A549 (cell line): ENCODE measurements around the gene ITGA2B. TPM values are rescaled to one million over a fixed set of nuclear protein-coding genes. Genes with fewer than 3 reads are reported as not detected.
A peak's percentile ranks its signal among the peaks of the same experiment; 100 is the strongest.

Experiments used
- ATAC-seq, 2 experiments: fragments of 200-7000 bp in 1 of 2; fragments of >200 bp in 1 of 2; cut with Nextera tagmentation in 1 of 2; cut with Tn5 transposase in 1 of 2; 3 replicates each; pipeline versions ENCODE4 v1.8.0 to v1.9.1; 2018 to 2020; ENCODE audit warnings: mild to moderate bottlenecking in 1 of 2, moderate library complexity in 1 of 2
- CTCF ChIA-PET: fragments of 300-600 bp; sonication (Branson Sonifier 250); formaldehyde crosslinking; extraction: SDS; loops from one replicate; lab custom pipeline; 2021; ENCODE audit warnings: antibody characterized with exemption, inconsistent platforms; lab: Yijun Ruan, JAX
- POLR2A ChIA-PET: fragments of 350-600 bp; formaldehyde crosslinking; extraction: SDS; loops from one replicate; lab custom pipeline; 2021; ENCODE audit warnings: antibody characterized with exemption, inconsistent platforms; lab: Yijun Ruan, JAX
- DNase-seq, 2 experiments: peaks; one replicate each; pipeline versions ENCODE4 v3.0.0 to v3.0.0-alpha.2; 2011 to 2016; ENCODE audit warnings: low read depth in 1 of 2, low spot score in 1 of 2
- FAIRE-seq: peaks from 2 replicates; lab custom pipeline; 2011; peaks lifted over from hg19 to GRCh38; lab: Jason Lieb, UNC
- H3K27ac ChIP-seq, 2 experiments: fragments of >200 bp; sonication (Bioruptor Twin); formaldehyde crosslinking; 3 replicates each; pipeline ENCODE4 v1.5.1; 2016 to 2017
- H3K4me1 ChIP-seq: fragments of >200 bp; sonication (Bioruptor Twin); formaldehyde crosslinking; 3 replicates; pipeline ENCODE4 v1.6.1; 2016
- H3K4me2 ChIP-seq: fragments of >200 bp; sonication (Bioruptor Twin); formaldehyde crosslinking; 3 replicates; pipeline ENCODE4 v1.6.1; 2016
- H3K4me3 ChIP-seq: fragments of >200 bp; sonication (Bioruptor Twin); formaldehyde crosslinking; 3 replicates; pipeline ENCODE4 v1.5.1; 2016
- H3K9me3 ChIP-seq: fragments of >200 bp; sonication (Bioruptor Twin); formaldehyde crosslinking; 3 replicates; pipeline ENCODE4 v1.6.1; 2016
- CEBPB ChIP-seq, 2 experiments: fragments of >200 bp in 1 of 2; sonication (Bioruptor Twin) in 1 of 2; formaldehyde crosslinking in 1 of 2; IDR thresholded peaks; 2 replicates each; pipeline ENCODE4 v1.6.1; 2012 to 2016
- CHD2 ChIP-seq: fragments of 150-350 bp; IDR thresholded peaks from 2 replicates; pipeline ENCODE4 v1.6.1; 2014; ENCODE audit warnings: low read length; ENCODE audit not compliant: partially characterized antibody
- FOSB ChIP-seq: fragments of 250-450 bp; sonication (Bioruptor Pico); IDR thresholded peaks from 2 replicates; pipeline ENCODE4 v1.5.0; 2020; ENCODE audit warnings: mild to moderate bottlenecking, moderate library complexity
- FOSL2 ChIP-seq, 2 experiments: fragments of 450-650 bp in 1 of 2; fragments of >200 bp in 1 of 2; sonication (Bioruptor Twin) in 1 of 2; formaldehyde crosslinking; IDR thresholded peaks; 2 replicates each; pipeline versions ENCODE4 v1.5.0 to v1.6.1; 2016 to 2020; ENCODE audit warnings: mild to moderate bottlenecking in 1 of 2, moderate library complexity in 1 of 2
- HOXB13 ChIP-seq: fragments of 250-450 bp; sonication (Bioruptor Pico); IDR thresholded peaks from 2 replicates; pipeline ENCODE4 v1.5.0; 2020; ENCODE audit warnings: low read depth, mild to moderate bottlenecking, moderate library complexity
- MAZ ChIP-seq: fragments of 150-350 bp; IDR thresholded peaks from 2 replicates; pipeline ENCODE4 v1.6.1; 2014; ENCODE audit warnings: antibody characterized with exemption, low read depth, low read length, borderline replicate concordance
- NPAS2 ChIP-seq: fragments of 250-450 bp; sonication (Bioruptor Pico); IDR thresholded peaks from 2 replicates; pipeline ENCODE4 v1.8.0; 2022; ENCODE audit warnings: mild to moderate bottlenecking, moderate library complexity, borderline replicate concordance
- RAD21 ChIP-seq, 2 experiments: fragments of >200 bp in 1 of 2; sonication (Bioruptor Twin) in 1 of 2; formaldehyde crosslinking in 1 of 2; IDR thresholded peaks in 1 of 2; conservative IDR thresholded peaks in 1 of 2; 2 replicates in 1 of 2; 3 replicates in 1 of 2; pipeline ENCODE4 v1.6.1; 2012 to 2018; ENCODE audit warnings: inconsistent platforms in 1 of 2
- SMC3 ChIP-seq: fragments of >200 bp; sonication (Bioruptor Twin); formaldehyde crosslinking; IDR thresholded peaks from 3 replicates; pipeline ENCODE4 v1.6.1; 2018; ENCODE audit warnings: inconsistent platforms
- SREBF2 ChIP-seq: fragments of 450-650 bp; IDR thresholded peaks from 2 replicates; pipeline ENCODE4 v1.6.1; 2014; ENCODE audit warnings: mild to moderate bottlenecking, moderate library complexity
- ZFP36 ChIP-seq: fragments of 450-650 bp; IDR thresholded peaks from 2 replicates; pipeline ENCODE4 v1.6.1; 2014; ENCODE audit warnings: borderline replicate concordance; ENCODE audit not compliant: partially characterized antibody
- ZSCAN20 ChIP-seq: fragments of 250-450 bp; sonication (Bioruptor Pico); IDR thresholded peaks from 2 replicates; pipeline ENCODE4 v1.8.0; 2022; ENCODE audit warnings: mild to moderate bottlenecking, moderate library complexity
- WGBS: methylation state at CpG from one replicate; pipeline ENCODE4 v1.1.6; 2017; ENCODE audit errors: missing lambda C conversion rate; 5-methylcytosine and 5-hydroxymethylcytosine counted together
- polyA plus RNA-seq, 4 experiments: library from polyadenylated mRNA; depleted of rRNA in 3 of 4; stranded (reverse); fragments of >200 nt; fragmentation: RNase III in 1 of 4; extraction: RNeasy Plus Mini Kit Qiagen cat#74134 plus additional on column Dnase treatment in 1 of 4; gene quantifications; 2 replicates in 3 of 4; 3 replicates in 1 of 4; pipeline ENCODE4 v1.2.3, GENCODE V29; 2011 to 2017
- TF ChIP-seq, protein P1 (sequence below): fragments of 150-350 bp; IDR thresholded peaks from 2 replicates; pipeline ENCODE4 v1.6.1; 2014; ENCODE audit warnings: low read depth, mild to moderate bottlenecking, low read length
- TF ChIP-seq, protein P2 (sequence below): fragments of >200 bp; sonication (Bioruptor Twin); formaldehyde crosslinking; IDR thresholded peaks from 3 replicates; pipeline ENCODE4 v1.5.1; 2016
- TF ChIP-seq, protein P3 (sequence below): IDR thresholded peaks from 2 replicates; pipeline ENCODE4 v1.6.1; 2012; ENCODE audit warnings: low read depth, borderline replicate concordance
- TF ChIP-seq, protein P4 (sequence below): fragments of 250-450 bp; sonication (Bioruptor Pico); IDR thresholded peaks from 2 replicates; pipeline ENCODE4 v1.5.0; 2020; ENCODE audit warnings: low read depth, mild to moderate bottlenecking, moderate library complexity

ITGA2B gene
- polyA plus RNA-seq, 2 of the 4 experiments (the other 2 are of a cell fraction) = 1.3 to 4.1 TPM

DNA sequence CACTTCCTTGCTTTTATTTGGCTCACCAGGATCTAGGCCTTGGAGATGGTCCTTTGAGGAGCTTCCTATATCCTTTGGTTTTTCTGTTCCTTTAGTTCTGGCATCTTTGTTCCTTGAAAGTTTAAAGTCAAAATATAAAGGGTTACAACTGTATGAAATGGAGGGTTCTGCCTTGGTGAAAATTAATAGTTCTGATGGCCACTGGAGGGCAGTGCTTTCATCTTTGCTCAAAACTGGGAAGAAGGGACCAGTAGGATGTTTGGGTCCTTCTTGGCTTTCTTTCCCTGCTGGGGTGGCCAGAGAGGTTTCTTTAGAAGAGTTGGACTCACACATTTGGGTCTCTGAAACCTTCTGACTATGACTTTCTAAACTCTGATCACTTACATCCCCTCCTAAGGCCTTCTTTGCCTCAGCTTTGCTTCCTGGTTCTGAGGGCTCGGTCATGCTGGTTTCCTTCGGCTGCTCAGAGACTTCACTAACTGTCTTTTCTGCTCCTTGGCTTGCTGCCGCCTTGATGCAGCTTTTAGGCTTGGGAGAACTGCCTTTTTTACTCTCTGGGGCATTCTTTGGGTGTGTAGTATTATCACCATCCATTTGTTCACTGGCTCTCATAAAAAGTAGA lies 10.9 kb upstream of the ITGA2B start:
- Histone ChIP-seq H3K4me2 (no peak overlapping the region), H3K4me1 (no peaks in the 10 kb centered on the region), H3K4me3 (no peak overlapping the region), H3K27ac (no peak overlapping the region), H3K9me3 (no peaks in the 10 kb centered on the region)
- ChIA-PET CTCF (interaction anchor here (0.6 to 7.4 kb wide), 51 partner anchors 8 to 559 kb away, joined by 3 to 62 read pairs (median 4); partner anchors contain the start of genes FAM171A2, GRN, ITGA2B and MEIOC), POLR2A (no interaction called here)
- WGBS = 91% methylated on average over 3 of the region's 3 CpGs
- no peak for TF ChIP-seq FOSB
- no peak for TF ChIP-seq ZFP36
- TF ChIP-seq, protein P1, sequence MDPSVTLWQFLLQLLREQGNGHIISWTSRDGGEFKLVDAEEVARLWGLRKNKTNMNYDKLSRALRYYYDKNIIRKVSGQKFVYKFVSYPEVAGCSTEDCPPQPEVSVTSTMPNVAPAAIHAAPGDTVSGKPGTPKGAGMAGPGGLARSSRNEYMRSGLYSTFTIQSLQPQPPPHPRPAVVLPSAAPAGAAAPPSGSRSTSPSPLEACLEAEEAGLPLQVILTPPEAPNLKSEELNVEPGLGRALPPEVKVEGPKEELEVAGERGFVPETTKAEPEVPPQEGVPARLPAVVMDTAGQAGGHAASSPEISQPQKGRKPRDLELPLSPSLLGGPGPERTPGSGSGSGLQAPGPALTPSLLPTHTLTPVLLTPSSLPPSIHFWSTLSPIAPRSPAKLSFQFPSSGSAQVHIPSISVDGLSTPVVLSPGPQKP = no peak
- peak; percentile 59 to 63 for TF ChIP-seq RAD21 (conservative IDR thresholded peaks at IDR 0.05 in 1 of 2, IDR thresholded peaks at IDR 0.05 in 1 of 2)
- TF ChIP-seq SMC3 = peak; percentile 70
- TF ChIP-seq HOXB13 = no peak
- TF ChIP-seq, protein P2, sequence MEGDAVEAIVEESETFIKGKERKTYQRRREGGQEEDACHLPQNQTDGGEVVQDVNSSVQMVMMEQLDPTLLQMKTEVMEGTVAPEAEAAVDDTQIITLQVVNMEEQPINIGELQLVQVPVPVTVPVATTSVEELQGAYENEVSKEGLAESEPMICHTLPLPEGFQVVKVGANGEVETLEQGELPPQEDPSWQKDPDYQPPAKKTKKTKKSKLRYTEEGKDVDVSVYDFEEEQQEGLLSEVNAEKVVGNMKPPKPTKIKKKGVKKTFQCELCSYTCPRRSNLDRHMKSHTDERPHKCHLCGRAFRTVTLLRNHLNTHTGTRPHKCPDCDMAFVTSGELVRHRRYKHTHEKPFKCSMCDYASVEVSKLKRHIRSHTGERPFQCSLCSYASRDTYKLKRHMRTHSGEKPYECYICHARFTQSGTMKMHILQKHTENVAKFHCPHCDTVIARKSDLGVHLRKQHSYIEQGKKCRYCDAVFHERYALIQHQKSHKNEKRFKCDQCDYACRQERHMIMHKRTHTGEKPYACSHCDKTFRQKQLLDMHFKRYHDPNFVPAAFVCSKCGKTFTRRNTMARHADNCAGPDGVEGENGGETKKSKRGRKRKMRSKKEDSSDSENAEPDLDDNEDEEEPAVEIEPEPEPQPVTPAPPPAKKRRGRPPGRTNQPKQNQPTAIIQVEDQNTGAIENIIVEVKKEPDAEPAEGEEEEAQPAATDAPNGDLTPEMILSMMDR = peak; percentile 75
- TF ChIP-seq, protein P3, sequence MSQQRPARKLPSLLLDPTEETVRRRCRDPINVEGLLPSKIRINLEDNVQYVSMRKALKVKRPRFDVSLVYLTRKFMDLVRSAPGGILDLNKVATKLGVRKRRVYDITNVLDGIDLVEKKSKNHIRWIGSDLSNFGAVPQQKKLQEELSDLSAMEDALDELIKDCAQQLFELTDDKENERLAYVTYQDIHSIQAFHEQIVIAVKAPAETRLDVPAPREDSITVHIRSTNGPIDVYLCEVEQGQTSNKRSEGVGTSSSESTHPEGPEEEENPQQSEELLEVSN = no peak
- DNase-seq (peak; percentile 48), ATAC-seq (peak; percentile 78 to 84; a peak in 5 of 6 replicates), FAIRE-seq (peak; percentile 13)

DNA sequence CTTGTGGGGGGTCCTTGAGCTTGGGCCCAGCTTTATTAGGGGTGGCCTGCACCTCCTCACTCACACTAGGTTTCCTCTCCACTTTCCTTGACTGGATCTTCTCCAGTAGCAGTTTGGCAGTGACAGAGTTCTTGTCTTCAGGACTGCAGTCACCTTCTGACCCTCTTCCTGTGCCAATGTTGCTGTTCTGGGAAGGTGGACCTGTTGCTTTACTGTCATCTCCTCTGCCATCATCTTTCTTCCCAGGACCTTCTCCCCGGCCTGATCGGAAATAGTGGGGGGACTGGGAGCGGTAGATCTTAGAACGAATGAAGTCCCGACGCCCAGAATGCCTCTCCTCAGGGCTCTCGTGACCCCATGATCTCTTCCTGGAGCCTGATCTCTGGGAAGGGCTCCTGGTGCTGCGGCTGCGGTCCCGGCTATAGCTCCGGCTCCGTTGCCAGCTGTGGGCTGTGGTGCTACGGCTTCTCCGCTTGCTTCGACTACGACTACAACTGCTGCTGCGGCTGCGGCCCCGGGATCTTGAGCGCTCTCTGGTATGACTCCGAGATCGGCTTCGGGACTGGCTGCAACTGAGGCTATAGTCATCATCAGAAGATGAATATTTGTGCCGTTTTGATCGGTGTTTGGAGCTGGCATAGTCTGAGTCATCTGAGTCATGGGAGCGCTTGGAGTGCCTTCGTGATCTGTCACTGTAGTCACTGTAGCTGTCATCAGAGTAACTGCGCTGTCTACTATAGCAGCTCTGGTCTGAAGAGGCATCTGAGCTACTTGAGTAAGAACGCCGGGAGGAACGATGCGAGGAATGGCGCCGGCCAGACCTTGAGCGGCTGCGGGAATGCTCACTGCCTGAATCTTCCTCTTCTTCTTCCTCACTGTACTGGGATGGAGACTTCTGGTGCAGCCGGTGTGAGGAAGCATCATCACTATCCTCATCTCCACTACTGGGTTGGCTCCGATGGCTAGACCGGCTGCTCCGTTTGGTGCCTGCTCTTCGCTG lies 9.5 kb upstream of the ITGA2B start:
- ChIA-PET POLR2A (interaction anchor here (0.6 kb wide), 1 partner anchor 12 kb away, joined by 8 read pairs; no protein-coding TSS in a partner anchor), CTCF (interaction anchor here (0.6 to 7.4 kb wide), 36 partner anchors 11 to 558 kb away, joined by 3 to 62 read pairs (median 4); partner anchors contain the start of genes FAM171A2 and ITGA2B)
- Histone ChIP-seq H3K9me3 (no peaks in the 10 kb centered on the region), H3K4me3 (no peak overlapping the region), H3K4me2 (no peak overlapping the region), H3K27ac (no peak overlapping the region), H3K4me1 (no peaks in the 10 kb centered on the region)
- FAIRE-seq = no peak
- TF ChIP-seq CEBPB (IDR thresholded peaks at IDR 0.05) = no peak
- TF ChIP-seq CHD2 = no peak
- TF ChIP-seq ZSCAN20 (CRISPR knock-in tag) = no peak
- TF ChIP-seq, protein P1 = no peak
- no peak for TF ChIP-seq SREBF2
- no peak for TF ChIP-seq NPAS2 (CRISPR knock-in tag)
- TF ChIP-seq, protein P4, sequence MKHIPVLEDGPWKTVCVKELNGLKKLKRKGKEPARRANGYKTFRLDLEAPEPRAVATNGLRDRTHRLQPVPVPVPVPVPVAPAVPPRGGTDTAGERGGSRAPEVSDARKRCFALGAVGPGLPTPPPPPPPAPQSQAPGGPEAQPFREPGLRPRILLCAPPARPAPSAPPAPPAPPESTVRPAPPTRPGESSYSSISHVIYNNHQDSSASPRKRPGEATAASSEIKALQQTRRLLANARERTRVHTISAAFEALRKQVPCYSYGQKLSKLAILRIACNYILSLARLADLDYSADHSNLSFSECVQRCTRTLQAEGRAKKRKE (CRISPR knock-in tag) = no peak
- no peak for TF ChIP-seq MAZ
- TF ChIP-seq FOSL2 (IDR thresholded peaks at IDR 0.05) = no peak
- no peak for TF ChIP-seq FOSL2 (CRISPR knock-in tag; IDR thresholded peaks at IDR 0.05)
- WGBS = 96% methylated on average over 41 of the region's 41 CpGs
- no peak for ATAC-seq
- DNase-seq = no peak
